Lower leg skin (tissue), 3 donors: ENCODE measurements around the gene MAPK4.

Experiments
- CTCF ChIP-seq, 3 donors: fragments of 450-650 bp; IDR thresholded peaks; one replicate each; pipeline ENCODE4 v1.5.1; 2016; ENCODE audit warnings: antibody characterized with exemption in 3 of 3, mild to moderate bottlenecking in 3 of 3, moderate library complexity in 2 of 3
- POLR2A ChIP-seq, 2 donors: fragments of 450-650 bp; IDR thresholded peaks; one replicate each; pipeline ENCODE4 v1.6.1; 2016 to 2017; ENCODE audit warnings: antibody characterized with exemption in 2 of 2, mild to moderate bottlenecking in 1 of 2, moderate library complexity in 1 of 2

DNA sequence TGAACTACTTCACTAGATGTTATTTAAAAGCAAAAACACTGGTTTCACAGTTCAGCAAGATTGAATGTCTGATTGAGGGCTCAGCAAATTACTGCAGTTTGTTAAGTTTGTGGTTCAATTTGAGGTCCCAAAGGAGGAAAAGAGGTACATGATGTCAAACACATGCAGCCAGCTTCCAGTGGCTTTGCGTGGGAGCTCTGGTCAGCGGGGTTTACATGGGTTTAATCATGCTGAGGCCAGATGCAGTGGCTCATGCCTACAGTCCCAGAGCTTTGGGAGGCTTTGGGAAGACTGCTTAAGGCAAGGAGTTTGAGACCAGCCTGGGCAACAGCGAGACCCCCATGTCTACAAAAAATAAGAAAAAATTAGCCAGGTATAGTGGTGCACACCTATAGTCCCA lies 111.5 kb downstream of the MAPK4 start:
- TF ChIP-seq CTCF (IDR thresholded peaks at IDR 0.05): no peak
- no peak for TF ChIP-seq POLR2A (IDR thresholded peaks at IDR 0.05)
